ENCODE results near the gene TRAPPC6A.
"Not testable (repeated sequence)": the region's sequence is repeated elsewhere in the genome, so short reads cannot be mapped to it uniquely, and the experiment has no call there.

Gene TRAPPC6A

GRCh38 chr19:45130888-45131615 is 47.0 kb downstream of the TRAPPC6A start:
- DNase-seq (ENCODE audit: low read depth), result peak; percentile 24

- no peak for DNase-seq (ENCODE audit: low read depth)
Measured at GRCh38 chr19:45130236-45130635, 47.8 kb downstream of the TRAPPC6A start.

- DNase-seq (ENCODE audit: low read depth), result no peak
Measured at GRCh38 chr19:45128806-45129205, 49.2 kb downstream of the TRAPPC6A start.

GRCh38 chr19:45128146-45128545 is 49.9 kb downstream of the TRAPPC6A start:
- DNase-seq (ENCODE audit: low read depth), result no peak

DNA sequence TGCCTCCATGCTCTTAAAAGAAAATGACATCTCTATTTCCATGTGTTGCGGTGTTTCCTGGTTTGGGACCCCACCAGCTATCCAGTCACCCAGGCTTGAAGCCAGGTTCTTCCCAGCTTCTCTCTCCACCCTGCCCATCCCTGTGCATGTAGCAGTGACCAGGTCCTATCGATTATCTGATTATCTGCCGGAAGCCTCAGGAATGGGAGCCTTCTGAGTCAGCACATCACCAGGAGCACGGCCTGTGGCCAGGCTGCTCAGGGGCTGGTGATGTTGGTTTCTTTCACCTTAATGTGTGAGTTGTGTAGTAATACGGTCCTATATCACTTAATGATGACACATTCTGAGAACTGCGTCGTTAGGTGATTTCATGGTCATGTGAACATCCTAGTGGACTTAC is 51.4 kb downstream of the TRAPPC6A start:
- DNase-seq (ENCODE audit: low read depth), result no peak

DNA sequence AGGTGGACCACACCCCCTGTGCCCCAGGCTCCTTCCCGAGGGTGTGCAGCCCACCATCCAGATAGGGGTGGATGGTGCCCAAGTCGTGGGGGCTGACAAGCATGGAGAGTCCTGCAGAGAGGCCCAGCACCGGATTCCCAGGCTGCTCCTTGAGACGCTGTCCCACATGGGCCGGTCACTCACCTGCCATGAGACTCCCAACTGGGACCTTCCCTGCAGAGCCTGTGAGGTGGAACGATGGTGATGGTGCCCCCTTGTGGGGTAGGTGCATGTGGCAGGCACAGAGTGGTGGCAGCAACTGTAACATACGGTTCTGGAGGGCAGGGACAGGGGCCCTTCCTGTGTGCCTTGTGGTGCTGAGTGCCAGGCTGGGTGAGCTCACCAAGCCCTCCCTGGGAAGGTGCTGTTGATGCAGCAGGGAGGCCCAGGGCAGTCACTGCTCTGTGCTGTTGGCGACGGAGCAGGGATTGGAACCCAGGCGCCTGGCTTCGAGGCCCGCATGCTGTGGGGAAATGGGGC is 52.0 kb downstream of the TRAPPC6A start:
- peak; percentile 52 for DNase-seq (ENCODE audit: low read depth)

GRCh38 chr19:45125360-45125759 is 52.7 kb downstream of the TRAPPC6A start:
- no peak for DNase-seq (ENCODE audit: low read depth)

- DNase-seq (ENCODE audit: low read depth), result no peak
Measured at GRCh38 chr19:45124021-45124420, 54.0 kb downstream of the TRAPPC6A start.

DNA sequence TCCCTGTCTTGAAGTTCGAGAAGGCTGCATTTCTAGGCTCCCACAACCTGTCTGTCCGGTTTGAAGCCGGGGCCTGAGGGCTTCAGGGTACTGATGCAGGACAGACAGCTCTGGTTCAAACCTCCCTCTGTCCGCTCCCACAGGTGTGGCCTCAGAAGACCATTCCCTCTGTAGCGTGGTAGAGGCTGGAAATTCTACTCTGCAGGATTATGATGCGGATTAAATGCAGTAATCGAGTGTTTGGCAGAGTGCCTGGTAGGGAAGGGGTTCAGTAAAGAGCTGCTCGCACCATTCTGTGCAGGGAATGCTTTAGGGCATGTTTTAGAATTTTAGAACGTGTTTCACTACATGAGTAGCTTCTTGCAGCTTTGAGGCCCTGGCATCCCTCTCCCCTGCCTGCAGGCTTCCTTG is 54.6 kb downstream of the TRAPPC6A start:
- DNase-seq (ENCODE audit: low read depth), result no peak

GRCh38 chr19:45122832-45123231 is 55.2 kb downstream of the TRAPPC6A start:
- DNase-seq (ENCODE audit: low read depth), result no peak

DNA sequence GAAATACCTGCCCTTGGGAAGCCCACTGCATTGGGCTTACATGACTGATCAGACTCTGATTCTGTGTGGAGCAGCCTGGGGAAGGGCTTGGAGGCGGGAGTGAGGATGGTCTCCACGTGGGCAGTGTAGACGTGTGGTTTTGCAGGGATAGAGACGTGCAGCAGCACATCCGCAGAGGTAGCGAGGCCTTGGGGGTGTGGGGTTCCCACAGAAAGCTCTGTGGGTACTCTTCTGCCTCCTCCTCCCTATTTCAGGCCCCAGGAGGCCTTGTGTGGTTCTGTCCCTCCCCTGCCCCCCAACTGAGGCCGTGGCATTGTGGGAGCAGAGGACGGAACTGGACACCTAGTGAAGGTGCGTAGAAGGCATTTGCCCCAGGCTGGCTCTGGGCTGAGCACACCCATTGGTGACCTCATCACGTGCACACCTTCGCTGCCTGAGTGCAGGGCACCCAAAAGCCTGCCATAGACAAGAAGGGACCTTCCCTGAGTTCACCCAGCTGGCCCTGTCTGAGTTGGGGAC is 56.2 kb downstream of the TRAPPC6A start:
- DNase-seq (ENCODE audit: low read depth), result no peak

DNA sequence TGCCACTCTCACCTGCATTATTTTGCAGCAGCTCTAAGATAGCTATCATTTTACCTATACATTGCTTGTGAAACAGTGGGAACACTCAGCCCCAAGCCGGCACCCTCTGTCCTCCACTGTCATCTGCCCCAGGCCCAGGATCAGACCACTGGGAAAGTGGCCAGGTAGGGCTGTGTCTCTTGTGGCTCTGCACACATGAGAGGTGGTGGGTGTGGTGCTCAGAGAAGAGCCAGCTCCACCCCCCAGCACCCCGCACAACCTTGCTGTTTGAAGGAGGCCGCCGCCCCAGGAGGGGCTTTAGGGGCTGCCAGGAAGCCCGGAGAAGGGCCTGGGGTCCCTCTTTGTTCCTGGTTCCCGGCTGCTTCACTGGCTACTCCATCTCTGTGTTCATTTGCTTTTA is 58.5 kb downstream of the TRAPPC6A start:
- DNase-seq (ENCODE audit: low read depth), result no peak

- not testable (repeated sequence) for DNase-seq (ENCODE audit: low read depth)
Measured at GRCh38 chr19:45118591-45119355, 59.3 kb downstream of the TRAPPC6A start.

GRCh38 chr19:45118106-45118505 is 59.9 kb downstream of the TRAPPC6A start:
- no peak for DNase-seq (ENCODE audit: low read depth)

DNA sequence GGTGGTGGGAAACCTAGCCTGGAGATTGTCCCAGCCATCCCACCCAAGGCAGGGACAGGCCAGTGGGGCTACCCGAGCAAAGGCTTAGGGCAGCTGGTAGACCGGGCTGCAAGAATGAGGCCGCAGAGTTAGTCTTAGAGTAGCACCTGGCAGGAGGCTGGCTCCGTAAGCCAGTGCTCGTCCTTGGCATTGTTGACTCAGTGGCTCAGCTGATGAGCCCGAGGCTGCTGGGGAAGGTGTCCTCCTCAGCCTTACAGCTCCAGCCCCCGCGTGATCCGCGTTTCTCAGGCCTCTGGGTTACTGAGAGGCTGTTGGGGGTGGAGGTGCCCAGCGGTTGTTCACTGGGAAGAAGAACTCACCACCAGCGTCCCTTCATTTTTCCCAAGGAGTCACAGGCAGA is 60.4 kb downstream of the TRAPPC6A start:
- no peak for DNase-seq (ENCODE audit: low read depth)

DNA sequence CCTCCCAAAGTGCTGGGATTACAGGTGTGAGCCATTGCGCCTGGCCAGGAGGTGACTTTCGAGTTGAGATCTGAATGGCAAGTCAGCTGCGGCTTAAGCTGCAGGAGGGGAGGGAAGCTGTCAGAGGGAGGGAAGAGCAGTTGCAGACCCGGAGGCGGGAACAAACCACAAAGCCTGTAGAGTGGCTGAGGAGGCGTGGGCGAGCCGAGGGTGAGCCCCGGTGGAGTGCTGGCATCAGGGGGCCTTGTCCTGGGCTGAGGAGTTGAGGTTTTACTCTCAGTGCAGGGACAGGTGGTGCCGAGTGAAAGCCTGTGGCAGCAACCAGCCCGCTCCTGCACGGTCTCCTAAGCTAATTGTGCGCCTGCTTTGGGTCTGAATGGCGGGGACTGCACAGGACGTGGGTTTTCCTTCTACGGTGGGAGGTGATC is 60.9 kb downstream of the TRAPPC6A start:
- peak; percentile 56 for DNase-seq (ENCODE audit: low read depth)

GRCh38 chr19:45115809-45116615 is 62.0 kb downstream of the TRAPPC6A start:
- DNase-seq (ENCODE audit: low read depth), result no peak

DNA sequence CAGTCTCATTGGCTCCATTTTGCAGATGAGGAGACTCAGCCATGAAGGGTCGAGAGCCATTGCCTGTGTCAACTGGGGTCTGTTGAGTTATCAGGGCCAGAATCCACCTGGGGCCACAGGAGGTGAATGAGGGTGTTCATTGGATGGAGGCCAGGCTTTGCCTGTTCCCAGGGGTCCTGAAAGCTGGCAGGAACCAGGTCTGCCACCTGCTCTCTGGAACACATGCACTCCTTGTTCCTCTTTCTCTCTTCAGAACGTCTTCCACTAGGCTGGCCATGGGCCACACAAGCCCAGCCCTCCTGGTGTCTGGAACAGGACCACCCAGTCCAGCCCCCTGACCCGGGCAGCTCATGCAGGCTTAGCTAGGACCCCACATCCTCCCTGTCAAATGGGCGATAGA is 63.9 kb downstream of the TRAPPC6A start:
- no peak for DNase-seq (ENCODE audit: low read depth)

- no peak for DNase-seq (ENCODE audit: low read depth)
Measured at GRCh38 chr19:45113628-45114027, 64.4 kb downstream of the TRAPPC6A start.
